GM18499 (cell line): ENCODE results near the gene AHCYL2.
"Not testable (repeated sequence)": the region's sequence is repeated elsewhere in the genome, so short reads cannot be mapped to it uniquely, and the experiment has no call there.

Experiments
- ATAC-seq: cut with Tn5 transposase; IDR thresholded peaks from one replicate; pipeline ENCODE4 v1.9.1; 2021; ENCODE audit warnings: moderate number of reproducible peaks; ENCODE audit not compliant: insufficient read depth, unreplicated experiment

The AHCYL2 gene

GRCh38 chr7:129475931-129476330 lies 251.1 kb downstream of the AHCYL2 start:
- not testable (repeated sequence) for ATAC-seq

DNA sequence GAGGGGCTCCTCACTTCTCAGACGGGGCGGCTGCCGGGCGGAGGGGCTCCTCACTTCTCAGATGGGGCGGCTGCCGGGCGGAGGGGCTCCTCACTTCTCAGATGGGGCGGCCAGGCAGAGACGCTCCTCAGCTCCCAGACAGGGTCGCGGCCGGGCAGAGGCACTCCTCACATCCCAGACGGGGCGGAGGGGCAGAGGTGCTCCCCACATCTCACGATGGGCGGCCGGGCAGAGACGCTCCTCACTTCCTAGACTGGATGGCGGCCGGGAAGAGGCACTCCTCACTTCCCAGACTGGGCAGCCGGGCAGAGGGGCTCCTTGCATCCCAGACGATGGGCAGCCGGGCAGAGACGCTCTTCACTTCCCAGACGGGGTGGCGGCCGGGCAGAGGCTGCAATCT lies 251.6 kb downstream of the AHCYL2 start:
- ATAC-seq: not testable (repeated sequence)
